NOMO-1 treated with dmso at 0.1 percent for 144 hours (cell line): ENCODE measurements around the gene KCNN1.
"Not testable (repeated sequence)": the region's sequence is repeated elsewhere in the genome, so short reads cannot be mapped to it uniquely, and the experiment has no call there.

ENCODE experiments used
- DNase-seq: peaks from one replicate; lab custom pipeline; 2025; ENCODE audit not compliant: unreplicated experiment; lab: John Stamatoyannopoulos, UW

The KCNN1 gene

DNA sequence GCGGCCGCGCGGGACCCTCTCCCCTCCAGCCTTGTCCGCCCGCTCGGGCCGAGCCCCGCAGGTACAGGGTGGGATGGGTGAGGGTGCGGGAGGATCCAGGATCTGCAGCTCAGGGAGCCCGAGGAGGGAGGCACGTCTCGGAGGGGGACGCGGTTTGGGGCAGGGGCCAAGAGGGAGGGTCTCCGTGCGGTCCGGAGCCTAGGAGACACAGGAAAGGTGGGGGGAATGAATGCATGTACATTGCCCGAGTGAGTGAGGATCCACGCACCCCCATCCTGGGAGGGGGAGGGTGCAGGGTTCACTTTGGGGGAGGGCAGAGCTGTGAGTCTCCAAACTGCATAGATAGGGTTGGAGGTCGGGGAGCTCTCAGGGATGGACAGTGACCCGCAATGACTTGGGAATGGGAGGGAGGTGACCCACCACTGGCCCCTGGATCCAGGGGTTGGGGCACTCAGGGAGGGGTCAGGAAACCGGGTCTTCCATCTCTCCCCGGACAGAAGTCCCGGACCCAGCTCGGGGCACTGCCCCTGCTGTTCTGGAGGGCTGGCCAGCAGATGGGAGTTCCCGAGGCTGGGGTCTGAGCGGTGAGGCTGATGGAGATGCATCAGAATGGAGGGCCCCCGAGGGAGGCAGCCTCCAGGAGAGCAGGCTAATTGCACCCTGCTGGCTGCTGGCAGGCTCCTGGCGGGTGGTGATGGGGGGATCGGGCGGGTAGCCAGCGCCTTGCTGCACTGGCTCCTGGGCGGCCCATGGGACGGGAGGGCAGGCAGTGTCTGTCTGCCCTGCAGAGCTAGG is 547 bp downstream of the KCNN1 start:
- no peak for DNase-seq

DNA sequence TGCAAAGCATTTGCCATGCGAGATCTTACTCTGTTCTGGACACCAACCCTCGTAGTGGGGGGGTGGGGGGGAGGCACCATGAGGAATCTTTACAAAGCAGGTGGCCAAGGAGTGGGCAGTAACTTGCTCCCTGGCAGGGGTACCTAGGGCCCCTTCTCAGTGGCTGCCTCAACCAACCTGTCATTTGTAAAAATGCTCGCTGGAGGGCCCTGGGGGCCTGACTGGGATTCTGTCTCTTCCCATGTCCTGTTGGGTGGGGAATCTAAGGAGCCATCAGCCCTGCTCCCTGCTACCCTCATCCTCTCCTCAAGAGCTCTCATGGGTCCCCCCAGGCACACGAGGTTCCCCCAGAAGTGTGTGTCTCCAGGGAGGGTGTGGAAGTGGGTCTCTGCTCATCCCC is 1.5 kb downstream of the KCNN1 start:
- no peak for DNase-seq

DNA sequence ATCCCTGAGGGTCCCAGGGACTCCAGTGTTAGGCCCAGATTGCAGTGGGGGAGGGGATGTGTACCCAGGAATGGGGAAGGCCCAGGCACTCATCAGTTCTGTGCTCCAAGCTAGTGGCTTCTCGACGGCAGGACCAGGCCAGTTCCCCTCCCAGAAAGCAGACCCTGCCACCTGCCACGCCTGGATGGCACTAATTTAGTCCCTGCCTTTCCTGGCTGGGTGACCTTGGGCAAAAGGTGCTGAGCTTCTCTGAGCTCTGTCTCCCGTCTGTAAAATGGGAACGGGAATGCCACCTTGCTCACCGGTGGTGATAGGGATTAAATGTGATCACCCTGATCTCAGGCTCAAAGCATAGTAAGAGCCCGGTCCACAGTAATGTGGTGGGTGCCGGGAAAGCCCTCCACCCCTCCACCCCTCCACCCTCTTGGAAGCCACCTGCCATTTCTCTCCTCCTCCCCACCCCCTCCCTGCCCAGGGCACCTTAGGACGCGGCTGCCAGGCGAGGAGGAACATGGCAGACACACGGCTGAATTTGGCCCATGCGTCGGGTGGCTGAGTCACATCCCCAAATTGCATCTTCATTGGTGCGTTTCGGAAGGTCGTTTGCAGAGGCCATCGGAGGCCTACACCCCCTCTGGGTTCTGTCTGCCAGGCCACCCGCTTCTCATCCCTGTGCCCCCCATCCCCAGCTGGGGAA is 2.3 kb downstream of the KCNN1 start:
- DNase-seq: no peak

DNA sequence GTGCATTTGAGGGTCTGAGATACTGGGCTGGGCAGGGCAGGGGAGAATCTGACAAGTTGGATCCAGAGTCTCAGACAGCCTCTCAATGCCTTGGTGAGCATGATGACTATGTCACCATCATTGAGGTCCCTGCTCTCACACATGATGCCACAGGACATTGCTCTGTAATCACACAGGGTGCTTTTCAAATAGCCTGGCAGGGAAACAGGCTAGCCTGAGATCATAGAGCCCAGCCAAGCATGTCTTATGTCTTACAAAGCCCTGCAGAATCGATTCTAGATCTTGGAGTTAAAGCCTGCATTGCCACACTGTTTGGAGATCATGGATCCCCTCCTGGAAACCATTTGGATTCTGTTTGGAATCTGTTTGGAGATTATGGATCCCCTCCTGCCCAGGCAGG is 5.3 kb downstream of the KCNN1 start:
- DNase-seq: no peak

DNA sequence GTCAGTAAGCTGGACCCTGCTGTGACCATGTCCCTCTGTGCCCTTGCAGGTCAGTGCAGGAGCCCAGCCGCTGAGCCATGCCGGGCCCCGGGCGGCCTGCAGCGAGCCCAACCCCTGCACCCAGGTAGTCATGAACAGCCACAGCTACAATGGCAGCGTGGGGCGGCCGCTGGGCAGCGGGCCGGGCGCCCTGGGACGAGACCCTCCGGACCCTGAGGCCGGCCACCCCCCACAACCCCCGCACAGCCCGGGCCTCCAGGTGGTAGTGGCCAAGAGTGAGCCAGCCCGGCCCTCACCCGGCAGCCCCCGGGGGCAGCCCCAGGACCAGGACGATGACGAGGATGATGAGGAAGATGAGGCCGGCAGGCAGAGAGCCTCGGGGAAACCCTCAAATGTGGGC is 6.9 kb downstream of the KCNN1 start:
- no peak for DNase-seq

DNA sequence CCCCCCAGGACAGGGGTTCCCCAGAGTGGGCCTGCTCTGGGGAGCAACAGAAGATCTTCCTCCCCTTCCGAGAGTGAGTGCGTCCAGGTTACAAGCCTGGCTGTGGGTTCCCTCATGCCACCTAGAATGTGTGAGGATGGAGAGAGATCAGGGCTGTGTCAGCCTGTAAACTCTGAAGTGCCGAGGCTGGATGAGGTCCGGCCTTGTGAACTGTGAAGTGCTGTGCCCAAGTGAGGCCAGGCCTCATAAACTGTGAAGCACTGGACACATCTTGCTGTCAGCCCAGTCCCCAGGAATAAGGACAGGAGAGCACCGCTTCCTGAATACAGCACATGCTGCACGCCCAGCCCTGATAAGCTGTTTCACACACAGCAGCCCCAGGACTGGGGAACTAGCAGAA is 7.6 kb downstream of the KCNN1 start:
- no peak for DNase-seq

DNA sequence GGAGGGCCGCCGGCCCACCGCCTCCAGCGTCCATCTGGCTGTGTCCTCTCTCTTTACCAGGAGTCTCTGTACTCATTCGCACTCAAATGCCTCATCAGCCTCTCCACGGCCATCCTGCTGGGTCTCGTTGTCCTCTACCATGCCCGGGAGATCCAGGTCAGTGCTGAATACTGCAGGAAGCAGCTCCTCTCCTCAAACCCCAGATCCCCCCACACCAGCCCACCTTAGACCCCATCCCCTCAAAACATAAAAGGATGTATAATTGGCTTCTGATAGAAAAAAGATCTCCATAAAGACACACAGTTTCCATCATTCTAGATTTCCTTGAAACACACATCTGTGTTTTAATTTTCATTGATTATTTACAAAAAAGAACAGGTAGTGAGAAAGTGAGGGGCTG is 8.1 kb downstream of the KCNN1 start:
- no peak for DNase-seq

DNA sequence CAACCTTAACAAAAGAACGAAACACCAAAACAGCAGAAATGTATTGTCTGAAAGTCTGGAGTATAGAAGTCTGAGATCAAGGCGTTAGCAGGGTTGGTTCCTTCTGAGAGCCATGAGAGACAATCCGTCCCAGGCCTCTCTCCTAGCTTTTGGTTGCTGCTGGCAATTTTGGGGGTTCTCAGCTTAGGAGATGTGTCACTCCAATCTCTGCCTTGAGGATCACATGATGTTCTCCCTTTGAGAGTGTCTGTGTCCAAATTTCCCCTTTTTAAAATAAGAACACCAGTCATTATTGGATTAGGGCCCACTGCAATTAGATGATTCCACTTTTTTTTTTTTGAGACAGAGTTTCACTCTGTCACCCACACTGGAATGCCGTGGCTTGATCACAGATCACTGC is 10.1 kb downstream of the KCNN1 start:
- no peak for DNase-seq

DNA sequence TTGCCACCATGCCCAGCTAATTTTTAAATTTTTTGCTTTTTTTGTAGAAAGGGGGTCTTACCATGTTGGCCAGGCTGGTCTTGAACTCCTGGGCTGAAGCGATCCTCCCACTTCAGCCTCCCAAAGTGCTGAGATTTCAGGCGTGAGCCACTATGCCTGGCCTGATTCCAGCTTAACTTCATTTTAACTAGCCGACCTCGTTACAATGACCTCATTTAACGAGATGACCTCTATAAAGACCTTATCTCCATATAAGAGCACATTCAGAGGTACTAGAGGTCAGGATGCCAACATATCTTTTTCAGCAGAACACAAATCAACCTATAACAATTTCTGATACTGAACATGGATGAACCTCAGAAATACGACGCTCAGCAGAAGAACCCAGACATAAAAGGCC is 10.6 kb downstream of the KCNN1 start:
- no peak for DNase-seq

DNA sequence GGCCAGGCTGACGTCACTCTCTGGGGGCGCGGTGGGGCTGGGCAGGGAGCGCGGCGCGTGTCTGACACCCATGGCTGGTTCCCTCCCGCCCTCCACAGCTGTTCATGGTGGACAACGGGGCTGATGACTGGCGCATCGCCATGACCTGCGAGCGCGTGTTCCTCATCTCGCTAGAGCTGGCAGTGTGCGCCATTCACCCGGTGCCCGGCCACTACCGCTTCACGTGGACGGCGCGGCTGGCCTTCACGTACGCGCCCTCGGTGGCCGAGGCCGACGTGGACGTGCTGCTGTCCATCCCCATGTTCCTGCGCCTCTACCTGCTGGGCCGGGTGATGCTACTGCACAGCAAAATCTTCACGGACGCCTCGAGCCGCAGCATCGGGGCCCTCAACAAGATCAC is 14.7 kb downstream of the KCNN1 start:
- DNase-seq: no peak

DNA sequence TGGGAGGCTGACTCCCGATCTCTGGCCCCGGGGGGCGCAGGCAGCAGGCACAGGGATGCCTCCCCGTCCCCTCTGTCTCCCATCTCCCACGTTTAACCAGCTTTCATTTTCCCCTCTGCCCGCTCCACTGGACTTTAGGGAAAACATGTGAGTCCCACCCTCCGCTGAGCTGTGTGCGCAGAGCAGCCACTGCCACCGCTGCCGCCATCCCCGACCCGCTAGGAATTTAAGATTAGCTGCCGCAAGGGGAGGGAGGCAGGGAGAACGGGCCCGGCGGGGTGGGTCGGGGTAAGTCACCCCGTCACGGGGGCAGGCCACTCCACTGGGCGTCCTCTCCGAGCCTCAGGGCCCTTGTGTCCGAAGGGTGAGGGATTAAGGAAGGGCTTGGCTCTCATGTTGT is 15.5 kb downstream of the KCNN1 start:
- DNase-seq: no peak

DNA sequence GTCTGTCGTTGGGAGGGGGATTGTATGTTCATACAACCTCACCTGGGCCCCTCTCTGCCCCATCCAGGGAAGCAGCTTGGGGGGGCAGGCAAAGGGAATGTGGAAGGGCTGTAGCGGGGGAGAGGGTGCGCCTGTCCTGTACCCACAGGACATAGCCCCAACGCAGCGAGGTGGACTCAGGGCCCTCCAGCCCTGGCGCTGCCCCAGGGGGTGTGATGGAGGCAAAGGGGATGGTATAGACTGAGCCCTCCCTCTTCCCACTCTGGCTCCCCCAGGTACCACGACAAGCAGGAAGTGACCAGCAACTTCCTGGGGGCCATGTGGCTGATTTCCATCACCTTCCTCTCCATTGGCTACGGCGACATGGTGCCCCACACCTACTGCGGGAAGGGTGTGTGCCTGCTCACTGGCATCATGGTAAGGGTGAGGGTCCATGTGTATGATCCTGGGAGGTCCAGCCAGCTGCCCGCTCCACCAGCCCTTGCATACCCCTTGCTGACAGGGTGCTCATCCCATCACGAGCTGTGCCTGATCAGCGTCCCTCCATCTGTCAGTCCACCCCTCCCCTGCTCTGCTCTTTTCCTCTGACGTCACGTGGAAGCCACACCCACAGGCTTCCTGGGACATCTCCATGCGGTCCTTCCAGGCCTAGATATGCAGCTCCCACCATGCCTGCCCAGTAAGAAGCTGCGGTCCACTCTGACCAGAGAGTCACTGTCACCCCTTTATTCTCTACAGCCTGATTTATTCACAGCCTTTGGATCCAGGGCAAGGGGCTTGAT is 18.3 kb downstream of the KCNN1 start:
- DNase-seq: no peak

DNA sequence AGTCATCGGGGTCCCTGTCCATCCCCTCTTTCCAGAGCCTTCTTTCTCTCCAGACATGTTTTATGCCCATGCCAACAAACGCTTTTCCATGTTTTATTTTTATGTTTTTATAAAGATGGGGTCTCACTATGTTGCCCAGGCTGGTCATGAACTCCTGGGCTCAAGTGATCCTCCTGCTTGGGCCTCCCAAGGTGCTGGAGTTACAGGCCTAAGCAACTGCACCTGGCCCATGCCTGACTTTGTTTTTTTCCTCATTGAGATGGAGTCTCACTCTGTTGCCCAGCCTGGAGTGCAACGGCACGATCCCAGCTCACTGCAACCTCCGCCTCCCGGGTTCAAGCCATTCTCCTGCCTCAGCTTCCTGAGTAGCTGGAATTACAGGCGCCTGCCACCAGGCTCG is 19.7 kb downstream of the KCNN1 start:
- not testable (repeated sequence) for DNase-seq

DNA sequence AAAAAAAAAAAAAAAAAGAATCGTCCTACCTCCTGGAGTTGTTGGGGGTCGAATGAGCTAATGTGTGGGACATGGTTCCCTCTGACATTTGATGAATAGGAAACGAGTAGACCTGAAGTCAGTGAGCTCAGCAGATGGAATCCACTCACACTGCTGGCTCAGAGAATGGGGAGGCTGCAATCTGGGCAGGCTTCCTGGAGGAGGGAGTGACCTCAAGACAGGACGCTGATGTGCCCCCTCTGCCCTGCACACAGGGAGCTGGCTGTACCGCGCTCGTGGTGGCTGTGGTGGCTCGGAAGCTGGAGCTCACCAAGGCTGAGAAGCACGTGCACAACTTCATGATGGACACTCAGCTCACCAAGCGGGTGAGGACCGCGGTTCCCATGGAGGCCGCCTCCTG is 21.3 kb downstream of the KCNN1 start:
- no peak for DNase-seq

DNA sequence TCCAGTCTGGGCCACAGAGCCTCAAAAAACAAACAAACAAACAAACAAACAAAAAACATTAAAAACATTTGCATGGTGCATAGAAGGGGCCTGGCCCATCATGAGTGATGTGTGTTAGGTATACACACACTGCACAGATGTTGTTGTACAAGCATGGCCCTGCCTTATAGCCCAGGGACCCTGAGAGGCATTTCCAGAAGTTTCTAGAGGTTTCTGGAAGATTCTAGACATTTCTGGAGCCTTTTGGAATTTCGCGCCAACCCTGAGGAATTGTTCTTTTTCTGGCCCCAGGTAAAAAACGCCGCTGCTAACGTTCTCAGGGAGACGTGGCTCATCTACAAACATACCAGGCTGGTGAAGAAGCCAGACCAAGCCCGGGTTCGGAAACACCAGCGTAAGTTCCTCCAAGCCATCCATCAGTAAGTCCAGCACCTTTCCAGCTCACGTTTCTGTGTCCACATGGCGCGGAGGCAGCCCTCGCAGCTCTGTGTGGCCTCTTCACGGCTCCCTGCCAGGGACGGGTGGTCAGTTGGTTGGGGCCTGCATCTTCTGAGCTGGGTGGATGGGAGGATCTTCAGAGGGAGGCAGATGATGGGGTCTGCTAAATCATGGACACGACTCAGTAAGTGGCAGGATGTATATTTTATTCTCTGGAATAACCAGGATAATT is 22.7 kb downstream of the KCNN1 start:
- DNase-seq: no peak

DNA sequence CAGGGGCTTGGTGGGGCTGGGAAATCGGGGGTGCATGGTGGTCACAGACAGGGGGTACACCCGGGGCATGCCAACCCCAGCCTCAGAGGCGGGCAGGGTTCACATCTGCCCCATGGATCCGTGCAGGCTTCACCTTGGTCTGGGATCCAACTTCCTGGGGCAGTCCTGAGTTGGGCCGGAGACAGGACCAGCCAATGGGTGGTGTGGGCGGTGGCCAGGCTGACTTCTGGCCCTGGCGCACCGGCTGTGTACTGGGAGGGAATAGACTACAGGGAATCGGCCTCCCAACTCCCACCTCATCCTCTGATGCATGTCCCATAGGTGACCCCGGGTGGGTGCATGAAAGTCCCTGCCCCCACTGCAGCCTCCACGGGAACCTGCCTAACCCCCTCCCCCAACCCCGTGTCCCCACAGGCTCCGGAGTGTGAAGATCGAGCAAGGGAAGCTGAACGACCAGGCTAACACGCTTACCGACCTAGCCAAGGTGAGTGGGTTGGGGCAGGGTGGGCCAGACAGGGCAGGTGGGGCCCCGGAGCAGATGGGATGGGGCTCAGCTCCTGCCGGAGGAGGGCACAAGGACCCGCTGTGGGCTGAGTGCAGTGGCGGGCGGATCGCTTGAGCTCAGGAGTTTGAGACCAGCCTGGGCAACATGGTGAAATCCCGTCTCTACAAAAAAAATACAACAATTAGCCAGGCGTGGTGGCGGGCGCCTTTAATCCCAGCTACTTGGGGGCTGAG is 26.3 kb downstream of the KCNN1 start:
- DNase-seq: no peak

DNA sequence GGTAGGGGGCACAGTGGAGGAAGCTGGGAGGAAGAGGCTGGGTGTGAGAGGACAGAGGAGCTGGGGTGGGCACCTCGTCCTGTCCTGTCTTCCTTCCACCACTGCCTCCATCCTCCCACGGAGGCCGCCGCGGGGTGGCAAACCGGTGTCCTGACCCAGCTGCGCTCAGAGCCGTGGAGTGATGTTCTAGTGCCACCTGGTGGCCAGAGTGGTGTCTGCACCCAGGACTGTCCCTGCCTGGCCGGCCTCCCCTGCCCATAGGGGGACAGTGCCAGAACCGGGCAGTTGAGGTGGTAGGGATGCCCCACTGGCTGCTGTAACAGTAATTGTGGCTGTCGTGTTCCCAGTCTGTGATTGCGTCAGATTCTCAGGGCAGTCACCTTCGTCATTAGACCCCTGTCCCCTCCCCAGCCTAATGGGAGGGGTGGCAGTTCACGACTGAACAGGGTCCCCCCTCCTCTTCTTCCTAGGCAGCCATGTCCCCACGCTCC is 30.0 kb downstream of the KCNN1 start:
- peak; percentile 72 for DNase-seq

DNA sequence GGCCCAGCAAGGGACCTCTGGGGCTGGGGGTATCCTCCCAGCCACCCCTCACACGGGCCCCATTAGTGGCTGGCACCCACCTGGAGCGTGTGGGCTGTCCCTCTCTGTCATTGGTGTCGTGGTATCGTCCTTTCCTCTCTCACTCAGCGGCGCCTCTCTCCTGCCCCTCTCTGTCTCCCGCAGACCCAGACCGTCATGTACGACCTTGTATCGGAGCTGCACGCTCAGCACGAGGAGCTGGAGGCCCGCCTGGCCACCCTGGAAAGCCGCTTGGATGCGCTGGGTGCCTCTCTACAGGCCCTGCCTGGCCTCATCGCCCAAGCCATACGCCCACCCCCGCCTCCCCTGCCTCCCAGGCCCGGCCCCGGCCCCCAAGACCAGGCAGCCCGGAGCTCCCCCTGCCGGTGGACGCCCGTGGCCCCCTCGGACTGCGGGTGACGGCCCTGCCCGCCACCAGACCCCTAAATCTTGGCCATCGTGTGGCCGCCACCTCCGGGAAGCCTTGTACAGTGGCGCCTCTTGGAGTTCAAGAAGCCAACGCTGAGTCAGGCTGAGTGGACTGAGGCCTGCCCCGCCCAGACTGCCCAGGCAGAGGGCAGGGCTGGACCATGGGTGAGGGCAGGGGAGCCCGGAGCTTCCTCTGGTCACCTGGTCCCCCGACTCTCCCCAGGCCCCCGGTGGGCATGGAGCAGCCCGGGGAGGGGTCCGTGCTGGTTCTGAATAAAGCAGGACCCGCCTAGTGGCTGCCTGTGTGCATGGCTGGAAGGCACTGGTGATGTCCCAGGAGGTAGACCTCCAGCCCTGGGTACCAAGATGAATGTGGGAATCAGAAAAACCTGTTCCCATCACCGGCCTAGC is 31.3 kb downstream of the KCNN1 start:
- no peak for DNase-seq

DNA sequence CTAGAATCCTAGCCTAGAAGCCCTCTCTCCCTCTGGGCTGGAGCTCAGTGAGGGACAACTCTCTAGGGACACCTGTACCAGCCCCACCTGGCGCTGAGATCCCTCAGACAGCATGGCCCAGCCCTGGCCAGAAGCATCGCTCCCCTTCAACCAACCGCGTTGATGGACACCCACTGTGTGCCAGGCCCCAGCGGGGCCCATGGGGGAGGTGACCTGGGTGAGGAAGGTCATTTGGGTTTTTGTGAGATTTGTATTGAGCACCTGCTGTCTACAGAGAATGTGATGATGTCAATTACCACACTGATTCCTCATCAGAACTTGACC is 31.9 kb downstream of the KCNN1 start:
- no peak for DNase-seq
